Hepatocyte (in vitro differentiated cells): ENCODE results near the gene OAF. TPM values are rescaled to one million over a fixed set of nuclear protein-coding genes. Genes with fewer than 3 reads are reported as not detected.

Experiments used
- DNase-seq: peaks from one replicate; pipeline ENCODE4 v3.0.0-alpha.2; 2016; ENCODE audit warnings: low spot score
- H2AFZ ChIP-seq: fragments of 200-600 bp; sonication (generic); 2 replicates; pipeline ENCODE4 v1.6.0; 2016; ENCODE audit warnings: antibody characterized with exemption, mild to moderate bottlenecking
- H3K27ac ChIP-seq: fragments of 200-600 bp; sonication (generic); 2 replicates; pipeline ENCODE4 v1.5.1; 2016; ENCODE audit warnings: mild to moderate bottlenecking
- H3K27me3 ChIP-seq: fragments of 200-600 bp; sonication (generic); 2 replicates; pipeline ENCODE4 v1.6.1; 2016
- H3K36me3 ChIP-seq: fragments of 200-600 bp; sonication (generic); replicated peaks from 2 replicates; pipeline ENCODE4 v1.5.1; 2016; ENCODE audit warnings: low read depth; ENCODE audit not compliant: insufficient read depth
- H3K4me1 ChIP-seq: fragments of 200-600 bp; sonication (generic); 2 replicates; pipeline ENCODE4 v1.5.1; 2016; ENCODE audit warnings: mild to moderate bottlenecking, moderate library complexity; ENCODE audit not compliant: insufficient read depth
- H3K4me2 ChIP-seq: fragments of 200-600 bp; sonication (generic); 2 replicates; pipeline ENCODE4 v1.6.0; 2016
- H3K4me3 ChIP-seq: fragments of 200-600 bp; sonication (generic); 2 replicates; pipeline ENCODE4 v1.5.1; 2016; ENCODE audit warnings: mild to moderate bottlenecking
- H3K79me2 ChIP-seq: fragments of 200-600 bp; sonication (generic); 2 replicates; pipeline ENCODE4 v1.6.0; 2017; ENCODE audit warnings: mild to moderate bottlenecking
- H3K9me2 ChIP-seq: fragments of 200-600 bp; sonication (generic); replicated peaks from 2 replicates; pipeline ENCODE4 v1.6.0; 2017; ENCODE audit warnings: mild to moderate bottlenecking; ENCODE audit not compliant: insufficient read depth
- H3K9me3 ChIP-seq: fragments of 200-600 bp; sonication (generic); 2 replicates; pipeline ENCODE4 v1.5.1; 2016; ENCODE audit warnings: low read depth, mild to moderate bottlenecking
- H4K20me1 ChIP-seq: fragments of 200-600 bp; sonication (generic); 2 replicates; pipeline ENCODE4 v1.6.0; 2016; ENCODE audit warnings: mild to moderate bottlenecking; ENCODE audit not compliant: insufficient read depth, poor library complexity, severe bottlenecking
- EZH2 ChIP-seq: fragments of 200-600 bp; sonication (generic); IDR thresholded peaks from 2 replicates; pipeline ENCODE4 v1.6.1; 2016; ENCODE audit warnings: antibody characterized with exemption, mild to moderate bottlenecking, borderline replicate concordance
- EZH2phosphoT487 ChIP-seq: fragments of 200-600 bp; sonication (generic); IDR thresholded peaks from one replicate; pipeline ENCODE4 v1.6.1; 2018; ENCODE audit warnings: antibody characterized with exemption, mild to moderate bottlenecking, low read depth, moderate library complexity; ENCODE audit not compliant: unreplicated experiment, severe bottlenecking
- WGBS: methylation state at CpG from one replicate; pipeline ENCODE4 v1.1.6; 2016; ENCODE audit warnings: low lambda C conversion rate; ENCODE audit errors: missing lambda C conversion rate; 5-methylcytosine and 5-hydroxymethylcytosine counted together
- polyA plus RNA-seq: library from polyadenylated mRNA; unstranded; fragments of >200 nt; fragmentation: Nextera tagmentation; extraction: Ambion mirVana; gene quantifications from 2 replicates; pipeline ENCODE4 v1.2.1, GENCODE V29; 2016
- total RNA-seq: library from RNA; depleted of rRNA; stranded (reverse); fragments of >200 nt; gene quantifications from 2 replicates; pipeline ENCODE4 v1.2.3, GENCODE V29; 2014
- TF ChIP-seq, protein P1 (sequence below): fragments of 200-600 bp; sonication (generic); IDR thresholded peaks from 2 replicates; pipeline ENCODE4 v1.5.1; 2016; ENCODE audit warnings: antibody characterized with exemption, mild to moderate bottlenecking; ENCODE audit not compliant: poor library complexity

OAF gene
- total and polyA plus RNA-seq, 2 experiments from 2014 or later: 63.9 to 102 TPM

- Histone ChIP-seq H3K9me3 (no peaks in the 10 kb centered on the region), H3K9me2 (no peaks in the 10 kb centered on the region), H4K20me1 (no peaks in the 10 kb centered on the region), H3K4me3 (no peak overlapping the region), H3K36me3 (no peaks in the 10 kb centered on the region), H3K4me1 (peaks cover 44% of the 10 kb centered on the region), H3K79me2 (no peaks in the 10 kb centered on the region), H3K27me3 (no peaks in the 10 kb centered on the region), H3K27ac (peak overlapping the region; percentile 52), H3K4me2 (no peak overlapping the region), H2AFZ (no peak overlapping the region)
- TF ChIP-seq, protein P1, sequence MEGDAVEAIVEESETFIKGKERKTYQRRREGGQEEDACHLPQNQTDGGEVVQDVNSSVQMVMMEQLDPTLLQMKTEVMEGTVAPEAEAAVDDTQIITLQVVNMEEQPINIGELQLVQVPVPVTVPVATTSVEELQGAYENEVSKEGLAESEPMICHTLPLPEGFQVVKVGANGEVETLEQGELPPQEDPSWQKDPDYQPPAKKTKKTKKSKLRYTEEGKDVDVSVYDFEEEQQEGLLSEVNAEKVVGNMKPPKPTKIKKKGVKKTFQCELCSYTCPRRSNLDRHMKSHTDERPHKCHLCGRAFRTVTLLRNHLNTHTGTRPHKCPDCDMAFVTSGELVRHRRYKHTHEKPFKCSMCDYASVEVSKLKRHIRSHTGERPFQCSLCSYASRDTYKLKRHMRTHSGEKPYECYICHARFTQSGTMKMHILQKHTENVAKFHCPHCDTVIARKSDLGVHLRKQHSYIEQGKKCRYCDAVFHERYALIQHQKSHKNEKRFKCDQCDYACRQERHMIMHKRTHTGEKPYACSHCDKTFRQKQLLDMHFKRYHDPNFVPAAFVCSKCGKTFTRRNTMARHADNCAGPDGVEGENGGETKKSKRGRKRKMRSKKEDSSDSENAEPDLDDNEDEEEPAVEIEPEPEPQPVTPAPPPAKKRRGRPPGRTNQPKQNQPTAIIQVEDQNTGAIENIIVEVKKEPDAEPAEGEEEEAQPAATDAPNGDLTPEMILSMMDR: no peak
- no peak for TF ChIP-seq EZH2
- no peak for TF ChIP-seq EZH2phosphoT487
- 83% methylated on average over 9 of the region's 9 CpGs for WGBS
- no peak for DNase-seq
These were observed 11.2 kb upstream of the OAF start for GRCh38 chr11:120199613-120200012.

DNA sequence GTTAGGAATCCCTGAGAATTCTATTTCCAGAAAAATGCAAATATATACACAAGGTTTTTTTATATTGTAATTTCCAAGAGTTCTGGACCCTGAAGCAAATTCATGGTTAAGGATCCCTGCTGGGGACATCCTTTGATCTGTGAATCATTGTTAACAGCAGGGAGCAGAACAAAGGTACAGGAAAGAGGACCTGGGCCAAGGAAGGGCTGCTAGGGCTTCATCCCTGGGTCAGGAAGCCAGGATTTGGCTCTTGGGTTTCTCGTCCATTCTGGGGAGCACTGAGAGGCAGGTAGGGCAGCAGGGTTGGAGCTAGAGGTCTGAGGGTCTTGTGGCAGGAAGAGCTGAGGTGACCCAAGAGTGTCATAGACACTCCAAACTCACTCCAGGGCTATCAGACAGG, 10.2 kb upstream of the OAF start:
- Histone ChIP-seq H2AFZ (no peak overlapping the region), H3K4me1 (peaks cover 37% of the 10 kb centered on the region), H3K9me2 (no peaks in the 10 kb centered on the region), H3K4me2 (no peak overlapping the region), H3K27ac (no peak overlapping the region), H3K36me3 (no peaks in the 10 kb centered on the region), H3K79me2 (no peaks in the 10 kb centered on the region), H3K9me3 (no peaks in the 10 kb centered on the region), H4K20me1 (no peaks in the 10 kb centered on the region), H3K4me3 (no peak overlapping the region), H3K27me3 (no peaks in the 10 kb centered on the region)
- DNase-seq: no peak
- TF ChIP-seq EZH2 (no peak), EZH2phosphoT487 (no peak)
- TF ChIP-seq, protein P1: no peak
- WGBS: 65% methylated on average over 1 of the region's 1 CpG

- no peak for DNase-seq
- H3K27ac ChIP-seq: no peak overlapping the region
- WGBS: 55% methylated on average over 3 of the region's 3 CpGs
These were observed 9.2 kb upstream of the OAF start for GRCh38 chr11:120201653-120202052.

More at GRCh38 chr11:120201653-120202052, 9.2 kb upstream of the OAF start:
- no peak for TF ChIP-seq EZH2
- TF ChIP-seq, protein P1: no peak
- H3K27me3 ChIP-seq: no peaks in the 10 kb centered on the region
- H3K9me2 ChIP-seq: no peaks in the 10 kb centered on the region
- no peak overlapping the region for H3K4me2 ChIP-seq
- H3K9me3 ChIP-seq: no peaks in the 10 kb centered on the region
- peaks cover 27% of the 10 kb centered on the region for H3K4me1 ChIP-seq
- no peak overlapping the region for H3K4me3 ChIP-seq
- no peaks in the 10 kb centered on the region for H3K79me2 ChIP-seq
- H2AFZ ChIP-seq: no peak overlapping the region
- no peaks in the 10 kb centered on the region for H3K36me3 ChIP-seq
- no peaks in the 10 kb centered on the region for H4K20me1 ChIP-seq
